ENCODE results near the gene CMTM3. TPM values are rescaled to one million over a fixed set of nuclear protein-coding genes. Genes with fewer than 3 reads are reported as not detected.
"Not testable (repeated sequence)": the region's sequence is repeated elsewhere in the genome, so short reads cannot be mapped to it uniquely, and the experiment has no call there.

The CMTM3 gene
- polyA plus RNA-seq, 1 donor, result 57.2 TPM

DNA sequence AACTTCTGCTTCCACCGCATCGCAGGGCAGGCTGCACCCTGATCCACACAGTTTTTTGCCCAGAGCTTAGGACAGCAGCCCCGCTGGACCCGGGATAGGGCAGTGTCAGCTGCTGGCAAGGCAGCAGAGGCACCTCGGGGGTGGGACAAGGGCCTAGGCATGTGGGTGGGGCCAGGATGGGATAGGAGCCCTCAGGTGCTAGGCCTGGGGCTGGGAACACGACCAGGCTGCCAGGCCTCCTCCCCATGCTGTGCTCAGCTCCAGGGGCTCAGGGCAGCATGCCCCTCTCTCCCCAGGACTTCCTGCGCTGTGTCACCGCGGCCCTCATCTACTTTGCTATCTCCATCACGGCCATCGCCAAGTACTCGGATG lies 4.6 kb downstream of the CMTM3 start:
- no peak for DNase-seq (ENCODE audit: low read depth)

- no peak for DNase-seq (ENCODE audit: low read depth)
These were observed 5.8 kb downstream of the CMTM3 start for GRCh38 chr16:66610111-66610820.

GRCh38 chr16:66611911-66612310 lies 7.4 kb downstream of the CMTM3 start:
- not testable (repeated sequence) for DNase-seq (ENCODE audit: low read depth)

DNA sequence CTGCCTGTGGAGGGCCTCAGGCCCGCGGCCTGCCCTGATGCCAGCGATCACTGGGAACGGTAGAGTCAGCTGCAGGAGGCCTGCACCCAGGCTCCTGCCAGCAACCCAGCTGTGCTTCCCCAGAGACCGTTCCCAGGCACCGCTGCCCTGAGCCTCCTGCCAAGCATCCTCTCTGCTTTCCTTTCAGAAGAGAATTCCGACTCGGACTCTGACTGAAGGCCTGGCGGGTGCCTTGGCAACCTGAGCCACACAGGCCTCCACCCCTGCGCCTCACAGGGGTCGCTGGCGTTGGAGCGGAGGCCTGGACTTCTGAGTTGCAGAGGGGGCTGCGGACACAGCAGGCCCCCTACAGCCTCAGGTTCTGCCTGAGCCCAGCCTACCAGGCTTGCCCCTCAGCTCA lies 7.9 kb downstream of the CMTM3 start:
- DNase-seq (ENCODE audit: low read depth), result no peak

GRCh38 chr16:66614161-66614802 lies 9.8 kb downstream of the CMTM3 start:
- no peak for DNase-seq (ENCODE audit: low read depth)

DNA sequence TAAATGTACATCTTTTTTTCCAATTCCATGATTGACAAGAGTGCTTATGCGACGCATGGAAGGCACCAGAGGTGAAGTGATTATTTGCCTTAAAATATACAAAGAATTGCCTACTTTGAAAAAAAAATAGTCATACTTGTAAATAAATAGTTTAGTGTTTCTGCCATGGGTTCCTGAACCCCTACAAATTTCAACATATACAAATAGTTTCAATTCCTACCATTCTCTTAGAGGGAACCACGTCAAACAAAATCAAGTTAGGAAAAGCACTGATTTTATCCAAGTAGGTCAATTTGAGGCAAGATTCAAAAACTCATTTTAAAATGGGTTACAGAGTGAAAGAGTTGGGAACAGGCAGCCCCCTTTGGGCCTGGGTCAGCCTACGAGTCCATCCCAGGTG lies 11.7 kb downstream of the CMTM3 start:
- no peak for DNase-seq (ENCODE audit: low read depth)

DNA sequence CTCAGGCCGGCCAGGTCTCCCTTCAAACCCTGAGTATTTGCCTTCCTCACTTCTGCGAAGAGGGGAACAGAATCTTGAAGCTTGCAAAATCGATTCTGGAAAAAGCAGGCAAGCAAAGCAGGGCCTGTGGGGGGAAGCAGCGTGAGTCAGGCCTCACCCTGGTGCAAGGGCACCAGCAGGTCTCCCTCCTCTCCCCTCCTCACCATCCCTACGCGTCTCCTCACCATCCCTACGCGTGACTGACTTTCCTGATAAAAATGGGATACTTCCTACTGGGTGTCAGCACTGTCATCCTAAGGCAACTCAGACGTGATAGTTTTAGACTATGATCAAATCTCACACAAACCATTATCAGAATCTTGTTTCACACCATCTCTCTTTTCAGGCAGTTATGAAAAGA lies 12.1 kb downstream of the CMTM3 start:
- DNase-seq (ENCODE audit: low read depth), result no peak

DNA sequence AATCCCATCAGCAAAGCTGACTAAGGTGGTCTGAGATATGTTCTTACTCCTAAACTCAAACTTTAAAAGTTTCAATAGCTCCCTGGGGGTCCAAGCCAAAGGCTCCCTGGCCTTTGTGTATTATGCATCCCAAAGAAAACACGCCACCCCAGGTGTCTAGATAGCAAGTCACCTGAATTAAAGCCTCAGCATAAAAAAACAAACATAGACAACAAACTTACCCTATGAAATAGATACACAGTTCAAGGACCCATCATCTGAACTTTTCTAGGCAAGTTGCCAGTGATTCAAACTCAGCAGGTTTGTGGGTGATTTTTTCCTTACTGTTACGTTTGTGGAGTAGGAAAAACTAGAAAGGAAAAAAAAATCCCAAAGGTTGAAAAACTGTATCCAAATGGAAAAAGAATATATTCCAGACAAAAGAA lies 12.5 kb downstream of the CMTM3 start:
- no peak for DNase-seq (ENCODE audit: low read depth)

DNA sequence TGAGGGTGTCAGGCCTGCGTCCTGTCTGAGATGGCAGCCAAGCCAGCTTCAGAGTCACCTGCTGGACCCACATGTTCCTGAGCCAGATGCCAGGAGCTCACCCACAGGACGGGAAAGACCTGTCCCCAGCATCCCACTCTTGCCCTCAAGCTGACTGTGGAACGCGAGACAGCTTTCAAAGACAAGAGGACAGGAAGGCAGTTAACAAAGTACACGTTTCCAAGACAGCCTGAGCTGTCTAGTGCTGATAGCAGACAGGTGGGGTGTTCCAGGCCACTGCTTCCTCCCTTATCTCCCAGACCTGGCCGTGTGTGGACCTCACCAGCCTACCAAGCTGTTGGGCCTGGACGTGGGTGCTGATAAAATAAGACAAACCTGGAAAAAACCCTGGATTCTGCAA lies 13.2 kb downstream of the CMTM3 start:
- DNase-seq (ENCODE audit: low read depth), result no peak

- DNase-seq (ENCODE audit: low read depth), result no peak
These were observed 14.3 kb downstream of the CMTM3 start for GRCh38 chr16:66618588-66619375.

GRCh38 chr16:66619534-66620428 lies 15.3 kb downstream of the CMTM3 start:
- DNase-seq (ENCODE audit: low read depth), result no peak

DNA sequence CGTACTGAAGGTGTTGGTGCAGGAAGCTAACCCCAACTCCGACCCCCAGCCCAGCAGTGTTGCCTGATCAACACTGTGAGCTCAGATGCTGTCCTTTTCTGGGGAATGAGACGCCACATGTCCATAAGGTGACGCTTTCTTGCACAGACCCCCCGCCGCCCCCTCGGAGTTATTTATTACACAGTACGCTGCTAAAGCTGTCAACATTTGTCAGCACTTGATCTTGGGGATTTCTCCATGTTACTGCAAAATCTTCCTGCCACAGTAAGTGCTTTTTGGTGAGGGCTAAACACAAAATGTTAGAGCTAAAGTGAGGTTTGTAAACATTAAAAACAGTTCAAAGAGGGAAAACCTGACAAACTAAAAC lies 15.9 kb downstream of the CMTM3 start:
- DNase-seq (ENCODE audit: low read depth), result no peak

DNA sequence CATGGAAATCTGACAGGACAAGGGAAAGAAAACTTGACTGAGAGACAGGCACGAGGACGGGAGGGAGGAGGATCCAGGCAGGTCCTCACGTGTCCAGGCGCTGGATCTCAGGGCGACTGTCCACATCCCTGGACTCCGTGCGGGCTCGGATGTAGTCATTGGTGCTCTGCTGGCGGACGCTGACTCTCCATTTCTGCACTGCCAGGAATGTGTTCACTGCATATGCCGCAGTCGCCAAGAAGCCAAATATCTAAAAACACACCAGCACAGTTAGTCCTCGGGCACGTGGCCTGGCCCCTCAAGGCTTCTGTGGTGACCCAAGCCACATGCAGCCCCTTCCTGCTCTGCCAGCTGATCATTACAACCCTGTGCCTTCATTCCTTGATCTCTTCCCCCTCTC lies 17.5 kb downstream of the CMTM3 start:
- DNase-seq (ENCODE audit: low read depth), result no peak

GRCh38 chr16:66622863-66623262 lies 18.4 kb downstream of the CMTM3 start:
- DNase-seq (ENCODE audit: low read depth), result no peak

GRCh38 chr16:66623755-66624154 lies 19.3 kb downstream of the CMTM3 start:
- DNase-seq (ENCODE audit: low read depth), result no peak

- DNase-seq (ENCODE audit: low read depth), result not testable (repeated sequence)
These were observed 23.3 kb downstream of the CMTM3 start for GRCh38 chr16:66627611-66628378.

DNA sequence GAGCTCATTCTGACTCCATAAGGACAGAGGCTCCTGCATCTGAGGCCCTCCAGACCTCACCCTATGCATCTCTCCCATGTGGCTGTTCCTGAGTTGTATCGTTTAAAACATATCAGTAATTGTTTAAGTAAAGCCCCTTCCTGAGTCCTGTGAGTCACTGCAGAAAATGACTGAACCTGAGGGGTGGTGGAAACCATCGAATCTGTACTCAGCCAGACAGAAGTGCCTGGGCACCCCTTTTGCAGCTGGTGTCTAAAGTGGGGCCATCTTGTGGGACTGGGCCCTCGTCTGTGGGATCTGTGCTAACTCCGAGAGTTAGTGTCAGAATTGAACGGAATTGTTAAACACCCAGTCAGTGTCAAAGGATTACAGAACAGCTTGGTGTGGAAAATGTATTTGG lies 25.4 kb downstream of the CMTM3 start:
- DNase-seq (ENCODE audit: low read depth), result no peak

GRCh38 chr16:66630561-66631260 lies 26.2 kb downstream of the CMTM3 start:
- not testable (repeated sequence) for DNase-seq (ENCODE audit: low read depth)

- not testable (repeated sequence) for DNase-seq (ENCODE audit: low read depth)
These were observed 27.1 kb downstream of the CMTM3 start for GRCh38 chr16:66631558-66631957.

GRCh38 chr16:66634527-66635196 lies 30.2 kb downstream of the CMTM3 start:
- no peak for DNase-seq (ENCODE audit: low read depth)
